ENCODE data around the gene LRRC49. TPM values are rescaled to one million over a fixed set of nuclear protein-coding genes. Genes with fewer than 3 reads are reported as not detected.
A peak's percentile ranks its signal among the peaks of the same experiment; 100 is the strongest.
"Not testable (repeated sequence)": the region's sequence is repeated elsewhere in the genome, so short reads cannot be mapped to it uniquely, and the experiment has no call there.

The LRRC49 gene
- total RNA-seq, 4 donors from 2014 or later: 8.3 to 16.1 (median 11.9) TPM

DNA sequence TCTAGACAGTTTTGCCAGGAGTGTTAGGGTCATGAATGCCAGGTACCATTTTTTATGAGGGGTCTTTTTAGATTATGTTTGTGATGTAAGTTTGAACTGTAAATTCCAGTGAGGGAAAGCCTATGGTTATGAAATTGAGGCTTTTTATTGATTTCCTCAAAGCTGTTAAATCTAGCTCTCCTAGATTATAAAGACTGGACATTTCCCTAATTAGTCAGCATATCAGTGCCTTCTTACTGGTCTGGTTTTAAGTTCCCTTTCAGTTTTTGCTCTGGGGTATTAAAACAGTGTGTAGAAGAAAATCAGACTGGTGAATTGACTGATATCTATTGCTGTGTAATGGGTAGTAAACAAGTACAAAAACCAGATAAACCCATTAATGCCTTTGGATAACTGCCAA, 39.2 kb downstream of the LRRC49 start:
- Histone ChIP-seq H3K4me3 (replicated peaks in 1 of 3) (no peak overlapping the region), H3K36me3 (no peaks in the 10 kb centered on the region), H3K27ac (no peak overlapping the region), H3K9me3 (no peaks in the 10 kb centered on the region), H3K4me1 (peaks cover 0 to 7% of the 10 kb centered on the region in 2 donors), H3K27me3 (no peaks in the 10 kb centered on the region)
- TF ChIP-seq CTCF (IDR thresholded peaks at IDR 0.05): no peak
- no peak for TF ChIP-seq POLR2A (IDR thresholded peaks at IDR 0.05)
- intact Hi-C loops (cut with DNase I): no loop called here
- DNase-seq: no peak

- no peak for DNase-seq
- no peaks in the 10 kb centered on the region for H3K36me3 ChIP-seq
- no peak overlapping the region for H3K27ac ChIP-seq
- H3K4me3 ChIP-seq (replicated peaks in 1 of 3): no peak overlapping the region
- TF ChIP-seq POLR2A (IDR thresholded peaks at IDR 0.05) (no peak), CTCF (IDR thresholded peaks at IDR 0.05) (no peak)
- intact Hi-C loops (cut with DNase I): no loop called here
- H3K27me3 ChIP-seq: no peaks in the 10 kb centered on the region
- no peaks in the 10 kb centered on the region for H3K9me3 ChIP-seq
- peaks cover 0 to 7% of the 10 kb centered on the region in 2 donors for H3K4me1 ChIP-seq
- 77 to 85% methylated on average over 2 of the region's 2 CpGs for WGBS, 2 donors
Observed at GRCh38 chr15:70932397-70932796, 39.8 kb downstream of the LRRC49 start.

- no peaks in the 10 kb centered on the region for H3K9me3 ChIP-seq
- no peaks in the 10 kb centered on the region for H3K36me3 ChIP-seq
- TF ChIP-seq POLR2A (IDR thresholded peaks at IDR 0.05): no peak
- TF ChIP-seq CTCF (IDR thresholded peaks at IDR 0.05): no peak
- DNase-seq: no peak
- H3K4me1 ChIP-seq: peaks cover 0 to 7% of the 10 kb centered on the region in 2 donors
- intact Hi-C loops (cut with DNase I): no loop called here
- no peak overlapping the region for H3K27ac ChIP-seq
- 63 to 83% methylated on average over 3 of the region's 3 CpGs for WGBS, 2 donors
- no peaks in the 10 kb centered on the region for H3K27me3 ChIP-seq
- H3K4me3 ChIP-seq (replicated peaks in 1 of 3): no peak overlapping the region
Observed at GRCh38 chr15:70933411-70933810, 40.8 kb downstream of the LRRC49 start.

- Histone ChIP-seq H3K4me1 (peaks cover 0 to 7% of the 10 kb centered on the region in 2 donors), H3K9me3 (no peaks in the 10 kb centered on the region), H3K4me3 (replicated peaks in 1 of 3) (no peak overlapping the region), H3K27ac (no peak overlapping the region), H3K36me3 (no peaks in the 10 kb centered on the region), H3K27me3 (no peaks in the 10 kb centered on the region)
- intact Hi-C loops (cut with DNase I): no loop called here
- no peak for TF ChIP-seq CTCF (IDR thresholded peaks at IDR 0.05)
- TF ChIP-seq POLR2A (IDR thresholded peaks at IDR 0.05): no peak
- DNase-seq: no peak
- WGBS, 2 donors: 89 to 95% methylated on average over 3 of the region's 3 CpGs
Observed at GRCh38 chr15:70935631-70936030, 43.0 kb downstream of the LRRC49 start.

- intact Hi-C loops (cut with DNase I): no loop called here
- Histone ChIP-seq H3K9me3 (no peaks in the 10 kb centered on the region), H3K27ac (no peak overlapping the region), H3K4me1 (peaks cover 0 to 7% of the 10 kb centered on the region in 2 donors), H3K27me3 (no peaks in the 10 kb centered on the region), H3K36me3 (no peaks in the 10 kb centered on the region), H3K4me3 (replicated peaks in 1 of 3) (no peak overlapping the region)
- TF ChIP-seq CTCF (IDR thresholded peaks at IDR 0.05): no peak
- no peak for TF ChIP-seq POLR2A (IDR thresholded peaks at IDR 0.05)
- DNase-seq: peak; percentile 40 to 49
- 16 to 31% methylated on average over 4 of the region's 4 CpGs for WGBS, 2 donors
Observed at GRCh38 chr15:70936326-70936725, 43.7 kb downstream of the LRRC49 start.

DNA sequence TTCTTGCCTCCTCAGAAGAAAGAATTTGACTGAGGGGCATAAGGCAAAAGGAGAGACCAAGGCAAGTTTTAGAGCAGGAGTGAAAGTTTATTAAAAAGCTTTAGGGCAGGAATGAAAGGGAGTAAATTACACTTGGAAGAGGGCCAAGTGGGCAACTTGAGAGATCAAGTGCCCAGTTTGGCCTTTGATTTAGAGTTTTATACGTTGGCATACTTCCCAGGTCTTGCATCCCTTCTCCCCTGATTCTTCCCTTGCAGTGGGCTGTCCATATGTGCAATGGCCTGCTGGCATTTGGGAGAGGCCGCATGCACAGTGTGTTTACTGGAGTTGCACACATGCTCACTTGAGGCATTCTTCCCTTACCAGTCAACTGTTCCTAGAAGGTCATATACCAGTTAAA, 50.7 kb downstream of the LRRC49 start:
- H3K9me3 ChIP-seq; H3K4me1 ChIP-seq; H3K27ac ChIP-seq; intact Hi-C loops (cut with DNase I); H3K27me3 ChIP-seq; H3K36me3 ChIP-seq; H3K4me3 ChIP-seq (replicated peaks in 1 of 3): not testable (repeated sequence)
- DNase-seq: peak; percentile 30 to 52
- 26 to 52% methylated on average over 2 of the region's 2 CpGs for WGBS, 2 donors

Data from thyroid gland (tissue), 4 donors.